SK-N-SH (cell line): Measurements from ENCODE around the gene GGCX.
"Not testable (repeated sequence)": the region's sequence is repeated elsewhere in the genome, so short reads cannot be mapped to it uniquely, and the experiment has no call there.

Experiments used
- CTCF ChIP-seq: fragments of 200-600 bp; sonication (generic); IDR thresholded peaks from 2 replicates; pipeline ENCODE4 v1.6.1; 2017; ENCODE audit warnings: antibody characterized with exemption, mild to moderate bottlenecking, moderate library complexity
- EP300 ChIP-seq, 2 experiments: IDR thresholded peaks; 2 replicates each; pipeline versions ENCODE4 v1.4.0 to v1.6.1; 2012; ENCODE audit warnings: borderline replicate concordance in 1 of 2, low read depth in 1 of 2, low read length in 1 of 2
- FOXM1 ChIP-seq: IDR thresholded peaks from 2 replicates; pipeline ENCODE4 v1.4.0; 2012; ENCODE audit warnings: low read depth, mild to moderate bottlenecking
- JUND ChIP-seq: IDR thresholded peaks from 2 replicates; pipeline ENCODE4 v1.4.0; 2012
- MXI1 ChIP-seq: IDR thresholded peaks from 2 replicates; pipeline ENCODE4 v1.6.1; 2012; ENCODE audit warnings: mild to moderate bottlenecking, low read depth, low read length, improper control_type of control experiment
- NFIC ChIP-seq: IDR thresholded peaks from 2 replicates; pipeline ENCODE4 v1.4.0; 2012; ENCODE audit warnings: borderline replicate concordance
- POLR2AphosphoS5 ChIP-seq: IDR thresholded peaks from 2 replicates; pipeline ENCODE4 v1.6.1; 2012; ENCODE audit warnings: low read depth, low read length
- RAD21 ChIP-seq: IDR thresholded peaks from 2 replicates; pipeline ENCODE4 v1.6.1; 2012; ENCODE audit warnings: mild to moderate bottlenecking, low read length
- REST ChIP-seq: IDR thresholded peaks from 2 replicates; pipeline ENCODE4 v1.6.1; 2012; ENCODE audit warnings: mild to moderate bottlenecking, low read depth, low read length, moderate library complexity
- TAF1 ChIP-seq: IDR thresholded peaks from 2 replicates; pipeline ENCODE4 v1.6.1; 2012; ENCODE audit warnings: low read depth, mild to moderate bottlenecking, low read length, moderate library complexity, borderline replicate concordance
- USF2 ChIP-seq: fragments of 150-350 bp; IDR thresholded peaks from 2 replicates; pipeline ENCODE4 v1.6.1; 2017; ENCODE audit warnings: antibody characterized with exemption, low read length, low read depth, borderline replicate concordance
- YY1 ChIP-seq: IDR thresholded peaks from 2 replicates; pipeline ENCODE4 v1.4.0; 2012; ENCODE audit warnings: low read depth, mild to moderate bottlenecking
- ZBTB33 ChIP-seq: IDR thresholded peaks from 2 replicates; pipeline ENCODE4 v1.4.0; 2012; ENCODE audit warnings: low read depth, borderline replicate concordance

GRCh38 chr2:85544915-85545779 is 16.1 kb downstream of the GGCX start:
- TF ChIP-seq FOXM1; CTCF; ZBTB33; REST; TAF1; JUND; POLR2AphosphoS5; YY1; NFIC; EP300 (IDR thresholded peaks at IDR 0.05; ENCODE audit: borderline replicate concordance in 1 of 2, low read depth in 1 of 2, low read length in 1 of 2); RAD21; MXI1; USF2: not testable (repeated sequence)
